Activated naive CD4-positive, alpha-beta T cell treated with anti-CD3 and anti-CD28 coated beads, Interleukin-2, amount 50 U/mL, for 24 hours (primary cell): ENCODE measurements around the gene TRIO.

Source experiments
- H3K27ac Mint-ChIP-seq: one replicate; pipeline ENCODE4 v1.8.0; 2021; ENCODE audit warnings: mild to moderate bottlenecking, mixed read lengths
- H3K27me3 Mint-ChIP-seq: one replicate; pipeline ENCODE4 v1.8.0; 2021; ENCODE audit warnings: mixed read lengths
- H3K36me3 Mint-ChIP-seq: one replicate; pipeline ENCODE4 v1.8.0; 2021; ENCODE audit warnings: mixed read lengths
- H3K4me1 Mint-ChIP-seq: one replicate; pipeline ENCODE4 v1.8.0; 2021; ENCODE audit warnings: mixed read lengths
- H3K4me3 Mint-ChIP-seq: one replicate; pipeline ENCODE4 v1.8.0; 2021; ENCODE audit warnings: mild to moderate bottlenecking, mixed read lengths
- H3K9me3 Mint-ChIP-seq: one replicate; pipeline ENCODE4 v1.8.0; 2021; ENCODE audit warnings: mixed read lengths

Gene TRIO

GRCh38 chr5:14223372-14223771 lies 80.2 kb downstream of the TRIO start:
- Mint-ChIP-seq H3K4me1 (no peaks in the 10 kb centered on the region), H3K27ac (no peak overlapping the region)

GRCh38 chr5:14225173-14225834 lies 82.2 kb downstream of the TRIO start:
- H3K27ac Mint-ChIP-seq: no peak overlapping the region
- H3K27me3 Mint-ChIP-seq: peaks cover 17% of the 10 kb centered on the region
- H3K4me3 Mint-ChIP-seq: no peak overlapping the region
- no peaks in the 10 kb centered on the region for H3K4me1 Mint-ChIP-seq
- no peaks in the 10 kb centered on the region for H3K9me3 Mint-ChIP-seq
- no peaks in the 10 kb centered on the region for H3K36me3 Mint-ChIP-seq

More at GRCh38 chr5:14223372-14223771, 80.2 kb downstream of the TRIO start:
- peaks cover 25% of the 10 kb centered on the region for H3K27me3 Mint-ChIP-seq
- H3K9me3 Mint-ChIP-seq: no peaks in the 10 kb centered on the region
- no peak overlapping the region for H3K4me3 Mint-ChIP-seq
- no peaks in the 10 kb centered on the region for H3K36me3 Mint-ChIP-seq

GRCh38 chr5:14226149-14226548 lies 83.0 kb downstream of the TRIO start:
- no peak overlapping the region for H3K27ac Mint-ChIP-seq
- no peaks in the 10 kb centered on the region for H3K9me3 Mint-ChIP-seq
- no peaks in the 10 kb centered on the region for H3K36me3 Mint-ChIP-seq
- H3K4me1 Mint-ChIP-seq: no peaks in the 10 kb centered on the region
- H3K4me3 Mint-ChIP-seq: no peak overlapping the region
- H3K27me3 Mint-ChIP-seq: peaks cover 17% of the 10 kb centered on the region

GRCh38 chr5:14226554-14226953 lies 83.4 kb downstream of the TRIO start:
- no peak overlapping the region for H3K27ac Mint-ChIP-seq
- no peak overlapping the region for H3K4me3 Mint-ChIP-seq
- no peaks in the 10 kb centered on the region for H3K36me3 Mint-ChIP-seq
- H3K4me1 Mint-ChIP-seq: no peaks in the 10 kb centered on the region
- peaks cover 14% of the 10 kb centered on the region for H3K27me3 Mint-ChIP-seq
- no peaks in the 10 kb centered on the region for H3K9me3 Mint-ChIP-seq

GRCh38 chr5:14226992-14227391 lies 83.8 kb downstream of the TRIO start:
- Mint-ChIP-seq H3K9me3 (no peaks in the 10 kb centered on the region), H3K4me1 (no peaks in the 10 kb centered on the region), H3K27ac (no peak overlapping the region), H3K36me3 (no peaks in the 10 kb centered on the region), H3K27me3 (peaks cover 14% of the 10 kb centered on the region), H3K4me3 (no peak overlapping the region)

GRCh38 chr5:14227513-14227912 lies 84.4 kb downstream of the TRIO start:
- H3K4me1 Mint-ChIP-seq: no peaks in the 10 kb centered on the region
- no peak overlapping the region for H3K27ac Mint-ChIP-seq
- H3K27me3 Mint-ChIP-seq: peaks cover 14% of the 10 kb centered on the region
- H3K9me3 Mint-ChIP-seq: no peaks in the 10 kb centered on the region
- no peak overlapping the region for H3K4me3 Mint-ChIP-seq
- H3K36me3 Mint-ChIP-seq: no peaks in the 10 kb centered on the region

GRCh38 chr5:14228219-14228618 lies 85.1 kb downstream of the TRIO start:
- Mint-ChIP-seq H3K36me3 (no peaks in the 10 kb centered on the region), H3K9me3 (no peaks in the 10 kb centered on the region), H3K4me1 (no peaks in the 10 kb centered on the region), H3K27me3 (peaks cover 10% of the 10 kb centered on the region), H3K27ac (no peak overlapping the region), H3K4me3 (no peak overlapping the region)

- H3K27me3 Mint-ChIP-seq: peaks cover 9% of the 10 kb centered on the region
- H3K4me1 Mint-ChIP-seq: no peaks in the 10 kb centered on the region
- no peaks in the 10 kb centered on the region for H3K36me3 Mint-ChIP-seq
- no peaks in the 10 kb centered on the region for H3K9me3 Mint-ChIP-seq
- H3K4me3 Mint-ChIP-seq: no peak overlapping the region
- no peak overlapping the region for H3K27ac Mint-ChIP-seq
Measured at GRCh38 chr5:14229181-14229580, 86.0 kb downstream of the TRIO start.

- Mint-ChIP-seq H3K27me3 (peaks cover 9% of the 10 kb centered on the region), H3K27ac (no peak overlapping the region), H3K9me3 (no peaks in the 10 kb centered on the region), H3K4me1 (no peaks in the 10 kb centered on the region), H3K4me3 (no peak overlapping the region), H3K36me3 (no peaks in the 10 kb centered on the region)
Measured at GRCh38 chr5:14229734-14230133, 86.6 kb downstream of the TRIO start.

GRCh38 chr5:14231156-14231555 lies 88.0 kb downstream of the TRIO start:
- Mint-ChIP-seq H3K4me3 (no peak overlapping the region), H3K9me3 (no peaks in the 10 kb centered on the region), H3K36me3 (no peaks in the 10 kb centered on the region), H3K27me3 (peaks cover 11% of the 10 kb centered on the region), H3K27ac (no peak overlapping the region), H3K4me1 (no peaks in the 10 kb centered on the region)

- H3K27ac Mint-ChIP-seq: no peak overlapping the region
- H3K4me3 Mint-ChIP-seq: no peak overlapping the region
- no peaks in the 10 kb centered on the region for H3K9me3 Mint-ChIP-seq
- H3K36me3 Mint-ChIP-seq: no peaks in the 10 kb centered on the region
- peaks cover 10% of the 10 kb centered on the region for H3K27me3 Mint-ChIP-seq
- no peaks in the 10 kb centered on the region for H3K4me1 Mint-ChIP-seq
Measured at GRCh38 chr5:14231890-14232289, 88.7 kb downstream of the TRIO start.

GRCh38 chr5:14234204-14234603 lies 91.1 kb downstream of the TRIO start:
- Mint-ChIP-seq H3K9me3 (no peaks in the 10 kb centered on the region), H3K27me3 (peaks cover 4% of the 10 kb centered on the region), H3K4me3 (no peak overlapping the region), H3K36me3 (no peaks in the 10 kb centered on the region), H3K27ac (no peak overlapping the region), H3K4me1 (no peaks in the 10 kb centered on the region)

- Mint-ChIP-seq H3K9me3 (no peaks in the 10 kb centered on the region), H3K27ac (no peak overlapping the region), H3K4me1 (no peaks in the 10 kb centered on the region), H3K36me3 (no peaks in the 10 kb centered on the region), H3K4me3 (no peak overlapping the region), H3K27me3 (peaks cover 5% of the 10 kb centered on the region)
Measured at GRCh38 chr5:14235872-14236271, 92.7 kb downstream of the TRIO start.

GRCh38 chr5:14236757-14237156 lies 93.6 kb downstream of the TRIO start:
- Mint-ChIP-seq H3K27ac (no peak overlapping the region), H3K4me3 (no peak overlapping the region), H3K4me1 (no peaks in the 10 kb centered on the region), H3K9me3 (no peaks in the 10 kb centered on the region), H3K27me3 (peaks cover 5% of the 10 kb centered on the region), H3K36me3 (no peaks in the 10 kb centered on the region)

- no peak overlapping the region for H3K4me3 Mint-ChIP-seq
- no peaks in the 10 kb centered on the region for H3K4me1 Mint-ChIP-seq
- peaks cover 5% of the 10 kb centered on the region for H3K27me3 Mint-ChIP-seq
- H3K27ac Mint-ChIP-seq: no peak overlapping the region
- no peaks in the 10 kb centered on the region for H3K9me3 Mint-ChIP-seq
- H3K36me3 Mint-ChIP-seq: no peaks in the 10 kb centered on the region
Measured at GRCh38 chr5:14237317-14238086, 94.4 kb downstream of the TRIO start.

GRCh38 chr5:14238272-14238671 lies 95.1 kb downstream of the TRIO start:
- Mint-ChIP-seq H3K4me3 (no peak overlapping the region), H3K27me3 (peaks cover 3% of the 10 kb centered on the region), H3K4me1 (no peaks in the 10 kb centered on the region), H3K36me3 (no peaks in the 10 kb centered on the region), H3K9me3 (no peaks in the 10 kb centered on the region), H3K27ac (no peak overlapping the region)
